NCI-H1436 (cell line): ENCODE results near the gene MESD.
A peak's percentile ranks its signal among the peaks of the same experiment; 100 is the strongest.

Experiments
- DNase-seq: peaks from one replicate; lab custom pipeline; 2025; lab: John Stamatoyannopoulos, UW

Gene MESD

DNA sequence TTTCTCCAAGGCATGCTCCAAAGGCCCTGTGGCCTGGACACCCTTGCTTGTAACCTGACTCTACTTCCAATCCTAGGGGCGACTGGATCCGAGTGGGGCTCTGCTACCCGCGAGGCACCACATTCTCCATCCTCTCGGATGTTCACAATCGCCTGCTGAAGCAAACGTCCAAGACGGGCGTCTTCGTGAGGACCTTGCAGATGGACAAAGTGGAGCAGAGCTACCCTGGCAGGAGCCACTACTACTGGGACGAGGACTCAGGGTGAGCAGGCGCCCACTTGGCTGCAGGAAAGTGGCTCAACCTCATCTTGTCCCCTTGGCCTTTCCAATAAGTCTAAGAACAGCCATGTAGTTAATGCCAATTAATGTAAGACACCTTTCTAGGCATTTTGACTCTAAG is 51.9 kb downstream of the MESD start:
- DNase-seq: no peak

DNA sequence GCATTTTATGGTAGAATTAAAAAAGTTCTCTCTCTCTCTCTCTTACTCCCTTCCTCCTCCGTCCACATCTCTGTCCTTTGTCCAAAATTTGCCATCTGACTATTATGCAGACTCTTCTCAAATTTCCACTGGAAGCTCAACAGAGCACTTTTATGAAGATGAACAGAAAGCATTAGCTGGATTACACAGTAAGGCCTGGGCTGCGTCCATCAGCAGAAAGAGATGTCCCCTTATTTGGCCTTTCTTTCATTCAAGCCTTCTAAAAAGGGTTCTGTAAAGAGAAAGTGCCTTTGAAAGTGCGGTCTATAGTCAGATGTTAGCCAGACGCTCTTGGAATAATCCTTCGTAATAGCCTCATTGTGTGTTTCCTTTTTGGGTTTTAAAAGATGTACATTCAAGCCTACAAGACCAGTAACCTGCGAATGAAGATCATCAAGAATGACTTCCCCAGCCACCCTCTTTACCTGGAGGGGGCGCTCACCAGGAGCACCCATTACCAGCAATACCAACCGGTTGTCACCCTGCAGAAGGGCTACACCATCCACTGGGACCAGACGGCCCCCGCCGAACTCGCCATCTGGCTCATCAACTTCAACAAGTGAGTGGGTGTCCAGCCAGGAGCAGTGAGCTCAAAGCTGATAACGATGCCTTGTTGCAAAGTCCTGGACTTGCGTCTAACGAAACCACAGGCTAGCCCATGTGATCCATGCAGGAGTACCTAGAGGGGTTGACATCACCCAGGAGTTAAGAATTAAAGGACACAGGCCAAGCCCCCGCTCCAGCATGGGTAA is 53.1 kb downstream of the MESD start:
- no peak for DNase-seq

DNA sequence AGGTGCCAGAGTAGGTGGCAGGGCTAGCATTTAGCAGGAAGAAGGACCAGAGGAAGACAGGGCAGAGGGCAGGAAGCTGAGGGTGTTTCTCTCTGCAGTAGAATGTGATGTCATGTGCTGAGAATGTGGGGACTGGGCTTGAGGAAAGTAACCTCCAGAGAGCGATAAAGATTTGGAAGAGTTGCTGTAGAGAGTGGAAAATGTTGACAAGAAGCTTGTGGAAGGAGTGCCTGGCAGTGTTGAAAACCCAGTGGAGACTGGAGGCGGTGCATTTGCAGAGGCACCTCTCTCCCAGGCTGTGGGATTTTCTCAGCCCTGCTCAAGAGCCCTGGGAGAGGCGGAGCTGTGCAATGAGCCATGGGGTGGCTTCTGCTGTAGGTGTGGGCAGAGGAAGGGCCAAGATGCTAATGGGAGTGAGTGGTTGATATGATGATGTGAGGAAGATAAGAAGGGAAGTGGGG is 54.8 kb downstream of the MESD start:
- no peak for DNase-seq

DNA sequence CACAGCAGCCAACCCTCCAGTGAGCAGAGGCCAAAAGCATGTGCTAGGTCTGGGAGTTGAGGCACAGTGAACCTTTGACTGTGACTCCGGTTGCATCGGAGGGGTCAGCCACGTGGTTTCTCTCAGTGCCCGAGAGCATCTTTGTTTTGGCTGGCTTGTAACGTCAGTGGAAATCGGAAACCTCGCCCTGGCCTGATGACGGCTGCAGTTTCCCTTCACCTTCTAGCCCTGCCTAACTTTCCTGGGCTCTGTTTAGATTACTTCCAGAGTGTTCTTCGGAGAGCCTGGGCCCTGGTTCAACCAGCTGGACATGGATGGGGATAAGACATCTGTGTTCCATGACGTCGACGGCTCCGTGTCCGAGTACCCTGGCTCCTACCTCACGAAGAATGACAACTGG is 56.6 kb downstream of the MESD start:
- DNase-seq: no peak

GRCh38 chr15:80932513-80932815 is 57.2 kb downstream of the MESD start:
- no peak for DNase-seq

- no peak for DNase-seq
These were observed 57.7 kb downstream of the MESD start for GRCh38 chr15:80931721-80932512.

GRCh38 chr15:80931191-80931590 is 58.4 kb downstream of the MESD start:
- DNase-seq: no peak

- DNase-seq: no peak
These were observed 59.9 kb downstream of the MESD start for GRCh38 chr15:80929689-80930088.

DNA sequence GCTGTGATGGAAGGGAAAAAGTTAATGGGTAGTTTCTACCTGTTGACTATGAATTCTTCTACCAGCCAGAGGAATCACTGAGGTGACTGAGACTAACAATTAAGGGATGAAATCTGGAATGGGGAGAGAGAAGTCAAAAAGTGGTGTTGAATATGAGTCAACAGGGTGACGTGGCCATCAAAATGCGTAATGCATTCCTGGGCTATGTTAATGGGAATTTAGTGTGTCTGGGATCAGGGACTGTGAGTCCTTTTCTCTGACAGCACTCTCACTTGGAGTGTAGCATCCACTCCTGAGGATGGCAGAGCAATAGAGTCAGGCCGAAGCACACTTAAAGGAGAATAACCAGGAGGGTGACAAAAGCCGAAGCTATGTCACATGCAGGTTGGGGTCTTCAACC is 60.4 kb downstream of the MESD start:
- DNase-seq: no peak

- no peak for DNase-seq
These were observed 63.5 kb downstream of the MESD start for GRCh38 chr15:80926126-80926525.

- no peak for DNase-seq
These were observed 64.0 kb downstream of the MESD start for GRCh38 chr15:80925597-80926059.

DNA sequence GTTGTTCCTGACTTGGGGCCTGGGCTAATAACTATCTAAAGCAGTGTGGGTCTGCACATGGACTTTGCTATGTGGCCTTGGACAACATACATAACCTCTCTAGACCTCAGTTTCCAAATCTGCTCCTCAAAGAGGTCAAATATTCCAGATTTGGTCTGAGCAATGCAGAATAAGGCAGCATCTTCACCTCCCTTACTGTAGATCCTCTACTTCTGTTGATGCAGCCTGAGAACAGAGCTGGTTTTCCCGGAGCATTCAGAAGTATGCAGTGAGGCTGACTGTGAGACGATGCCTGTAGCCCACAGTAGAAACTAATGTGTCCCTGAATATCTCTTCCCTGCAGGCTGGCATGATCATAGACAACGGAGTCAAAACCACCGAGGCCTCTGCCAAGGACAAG is 65.3 kb downstream of the MESD start:
- DNase-seq: no peak

DNA sequence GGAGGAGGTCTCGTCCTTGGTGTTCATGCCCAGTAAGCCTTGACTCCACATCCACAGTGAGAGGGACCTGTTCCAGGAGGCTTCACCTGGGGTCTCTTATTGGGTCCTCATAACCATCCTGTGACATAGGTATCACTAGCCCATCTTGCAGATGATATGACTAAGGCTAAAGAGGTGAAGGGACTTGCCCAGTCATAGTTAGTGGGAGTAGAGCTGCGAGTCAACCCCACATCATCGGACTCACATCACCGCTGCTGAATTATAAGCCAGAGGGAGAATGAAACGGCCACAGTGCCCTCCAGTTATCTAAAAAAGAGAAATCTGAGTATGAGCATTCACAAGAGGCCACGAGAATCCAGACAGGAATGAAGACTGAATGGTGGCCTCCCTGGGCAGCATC is 66.0 kb downstream of the MESD start:
- DNase-seq: no peak

DNA sequence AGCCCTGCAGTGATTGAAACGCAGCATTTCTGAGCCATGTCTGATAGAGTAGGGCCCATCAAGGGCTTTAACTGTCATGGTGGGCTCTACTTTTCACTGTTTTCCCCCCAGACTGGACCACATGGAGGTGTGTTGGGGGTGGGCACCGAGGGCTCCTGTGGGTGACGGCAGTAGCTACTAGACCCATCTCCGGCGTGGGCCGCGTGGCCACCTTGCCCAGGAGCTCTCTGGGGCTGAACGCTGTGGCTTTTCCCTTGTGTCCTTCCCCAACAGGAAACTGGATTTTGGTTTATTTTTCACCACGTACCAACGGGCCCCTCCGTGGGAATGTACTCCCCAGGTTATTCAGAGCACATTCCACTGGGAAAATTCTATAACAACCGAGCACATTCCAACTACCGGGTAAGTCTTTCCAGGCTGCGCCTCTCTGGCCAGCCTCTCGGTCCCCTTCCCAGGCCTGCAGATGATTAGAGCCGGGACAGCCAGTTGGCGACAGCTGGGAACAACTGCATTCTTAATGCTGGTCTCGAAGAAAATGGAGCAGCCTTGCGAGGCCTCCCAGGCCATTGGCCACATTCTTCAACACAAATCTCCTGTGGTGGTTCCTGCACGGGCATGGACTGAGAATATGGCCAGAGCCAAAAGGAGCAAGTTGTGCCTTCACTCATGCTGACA is 67.7 kb downstream of the MESD start:
- DNase-seq: no peak

DNA sequence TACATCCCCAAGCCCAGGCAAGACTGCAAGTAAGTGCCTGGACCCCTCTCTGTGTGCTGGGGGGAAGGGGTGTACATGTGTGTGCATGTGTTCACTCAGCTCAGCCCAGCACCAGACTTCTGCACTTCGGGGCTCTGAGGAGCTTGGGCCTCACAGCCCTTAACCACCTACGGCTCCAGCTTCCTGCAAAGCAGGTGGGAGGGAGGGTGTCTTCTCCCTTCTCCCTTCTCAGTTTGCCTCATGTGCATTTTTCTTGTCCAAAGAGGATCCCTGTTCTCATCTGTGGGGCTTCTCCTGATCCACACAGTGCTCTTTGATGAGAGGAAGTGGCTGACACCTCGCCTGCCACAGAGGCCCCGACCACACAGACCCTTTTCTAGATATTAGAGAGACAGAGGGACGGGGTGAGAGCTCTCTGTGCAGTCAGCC is 69.3 kb downstream of the MESD start:
- no peak for DNase-seq

DNA sequence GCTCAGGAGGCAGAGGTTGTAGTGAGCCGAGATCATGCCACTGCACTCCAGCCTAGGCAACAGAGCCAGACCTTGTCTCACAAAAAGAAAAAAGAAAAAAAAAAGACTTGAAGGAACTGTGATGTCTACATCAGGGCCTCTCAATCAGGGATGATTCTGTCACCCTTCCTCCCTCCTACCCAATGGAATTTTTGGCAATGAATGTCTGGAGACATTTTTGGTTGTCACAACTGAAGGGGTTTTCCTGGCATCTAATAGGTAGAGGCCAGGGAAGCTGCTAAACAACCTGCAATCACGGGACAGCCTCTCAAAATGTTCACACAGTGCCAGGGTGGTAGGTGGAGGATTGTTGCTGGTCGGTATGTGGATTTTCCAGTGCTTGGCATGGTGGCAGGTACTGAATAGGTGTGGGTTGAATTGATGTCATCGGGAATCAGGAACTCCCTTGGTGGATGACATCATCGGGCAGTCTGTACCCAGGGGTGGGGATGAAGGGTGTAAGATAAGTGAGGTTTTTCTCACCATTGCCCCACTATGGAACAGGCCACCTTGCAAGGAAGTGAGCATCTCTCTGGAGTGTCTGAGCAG is 71.3 kb downstream of the MESD start:
- DNase-seq: no peak

- DNase-seq: no peak
These were observed 73.6 kb downstream of the MESD start for GRCh38 chr15:80916056-80916455.

- DNase-seq: no peak
These were observed 74.1 kb downstream of the MESD start for GRCh38 chr15:80915472-80915871.

DNA sequence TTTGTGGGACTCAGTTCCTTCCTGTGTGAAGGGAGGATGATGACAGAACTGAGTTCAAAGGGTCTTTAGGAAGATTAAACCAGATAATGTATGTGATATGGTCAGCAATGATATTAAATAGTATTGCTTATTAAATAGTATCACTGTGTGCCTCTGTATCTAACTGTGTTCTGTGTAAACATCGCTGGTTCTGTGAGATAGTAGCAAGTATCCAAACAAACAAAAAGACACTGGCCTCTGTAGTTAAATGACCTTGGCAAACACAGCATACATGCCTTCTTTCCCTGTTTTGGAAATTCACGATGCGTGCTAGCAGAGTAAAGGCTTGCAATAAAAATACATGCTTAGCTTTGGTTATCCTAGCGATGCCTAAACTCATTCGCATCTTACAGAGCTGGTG is 76.1 kb downstream of the MESD start:
- DNase-seq: no peak

DNA sequence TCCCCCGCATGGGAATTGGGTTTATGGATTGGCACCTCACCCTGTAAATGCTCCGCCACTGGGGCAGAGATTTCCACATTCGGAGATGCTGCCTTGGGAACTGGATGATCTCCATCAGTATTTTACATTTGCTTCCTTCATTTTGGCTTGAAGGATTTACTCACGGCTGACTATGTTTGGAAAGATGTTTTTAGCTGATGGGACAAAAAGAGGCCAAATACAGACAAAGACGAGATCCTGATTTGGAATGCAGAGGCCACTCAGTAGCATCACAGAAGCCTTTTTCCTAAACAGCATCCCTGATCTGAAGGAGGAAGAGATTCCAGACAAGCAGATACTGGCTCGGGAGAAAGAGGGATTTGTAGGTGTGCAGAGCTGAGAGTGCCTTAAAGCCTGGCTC is 76.9 kb downstream of the MESD start:
- DNase-seq: no peak

DNA sequence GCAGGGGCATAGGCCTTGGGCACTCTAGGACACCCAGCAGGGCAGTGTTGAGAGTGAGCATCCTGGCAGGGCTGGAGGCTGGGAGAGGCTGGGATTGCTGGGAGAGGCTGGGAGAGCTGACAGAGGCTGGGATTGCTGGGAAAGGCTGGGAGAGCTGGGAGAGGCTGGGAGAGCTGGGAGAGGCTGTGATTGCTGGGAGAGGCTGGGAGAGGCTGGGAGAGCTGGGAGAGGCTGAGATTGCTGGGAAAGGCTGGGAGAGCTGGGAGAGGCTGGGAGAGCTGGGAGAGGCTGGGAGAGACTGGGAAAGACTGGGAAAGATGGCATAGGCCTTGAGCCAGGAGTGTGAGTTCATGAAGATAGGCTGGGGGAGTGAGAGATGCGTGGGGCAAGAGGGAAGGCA is 77.8 kb downstream of the MESD start:
- no peak for DNase-seq

DNA sequence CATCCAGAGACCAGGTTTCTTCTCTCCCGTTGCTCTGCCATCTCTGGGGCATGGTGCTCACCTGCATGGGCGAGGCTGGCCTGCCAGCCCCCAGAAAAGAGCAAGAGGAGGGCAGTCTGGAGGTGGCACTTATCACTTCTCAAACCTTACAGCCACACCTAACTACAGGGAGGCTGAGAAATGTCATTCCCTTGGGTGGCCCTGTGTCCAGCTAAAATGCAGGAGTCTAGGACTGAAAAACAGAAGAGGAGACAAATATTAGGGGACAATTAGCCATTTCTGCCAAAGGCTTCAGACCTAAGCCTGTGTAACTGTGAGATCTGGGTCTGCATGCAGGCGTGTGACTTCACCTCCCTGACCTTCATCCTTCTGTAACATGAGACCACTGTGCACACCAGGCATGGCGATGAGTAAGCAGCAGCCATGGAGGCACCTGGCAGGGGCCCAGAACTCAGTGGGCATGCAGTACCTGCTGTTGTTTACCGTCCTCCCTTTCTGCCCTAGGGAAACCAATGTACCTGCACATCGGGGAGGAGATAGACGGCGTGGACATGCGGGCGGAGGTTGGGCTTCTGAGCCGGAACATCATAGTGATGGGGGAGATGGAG is 83.4 kb downstream of the MESD start:
- DNase-seq: peak; percentile 6
